ENCODE results near the gene GOLGB1. TPM values are rescaled to one million over a fixed set of nuclear protein-coding genes. Genes with fewer than 3 reads are reported as not detected.

GOLGB1 gene
- total and polyA plus RNA-seq, 2 donors (not counting 1 experiment from before 2014, with no cell fraction given) = 24.7 to 68.7 TPM

DNA sequence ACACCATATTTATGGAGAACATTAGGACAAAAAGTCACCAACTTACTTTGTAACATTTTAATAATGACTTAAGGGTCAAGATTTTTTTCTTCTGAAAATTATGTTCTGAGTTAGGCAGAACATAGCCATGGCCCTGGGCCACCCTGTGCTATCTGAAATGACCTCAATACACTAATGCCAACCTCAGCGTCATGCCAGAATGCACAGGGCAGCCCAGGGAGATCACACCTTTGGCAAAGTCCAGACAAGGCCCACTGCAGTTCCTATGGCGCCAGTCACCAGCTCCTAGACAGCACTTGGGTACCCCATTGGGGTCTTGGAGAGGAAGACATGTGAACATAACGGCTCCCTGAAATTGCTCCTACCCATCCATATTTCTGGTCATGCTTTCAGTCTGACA lies 121.9 kb downstream of the GOLGB1 start:
- no peak overlapping the region for H3K4me2 ChIP-seq (ENCODE audit: extremely low read depth, insufficient read depth, low read length)
- no peaks in the 10 kb centered on the region for H3K4me1 ChIP-seq (ENCODE audit: control insufficient read depth, extremely low read depth, insufficient read depth, low read length)
- H3K9me3 ChIP-seq (ENCODE audit: control insufficient read depth, insufficient read depth, low read depth, low read length) = no peaks in the 10 kb centered on the region
- TF ChIP-seq, protein P1, sequence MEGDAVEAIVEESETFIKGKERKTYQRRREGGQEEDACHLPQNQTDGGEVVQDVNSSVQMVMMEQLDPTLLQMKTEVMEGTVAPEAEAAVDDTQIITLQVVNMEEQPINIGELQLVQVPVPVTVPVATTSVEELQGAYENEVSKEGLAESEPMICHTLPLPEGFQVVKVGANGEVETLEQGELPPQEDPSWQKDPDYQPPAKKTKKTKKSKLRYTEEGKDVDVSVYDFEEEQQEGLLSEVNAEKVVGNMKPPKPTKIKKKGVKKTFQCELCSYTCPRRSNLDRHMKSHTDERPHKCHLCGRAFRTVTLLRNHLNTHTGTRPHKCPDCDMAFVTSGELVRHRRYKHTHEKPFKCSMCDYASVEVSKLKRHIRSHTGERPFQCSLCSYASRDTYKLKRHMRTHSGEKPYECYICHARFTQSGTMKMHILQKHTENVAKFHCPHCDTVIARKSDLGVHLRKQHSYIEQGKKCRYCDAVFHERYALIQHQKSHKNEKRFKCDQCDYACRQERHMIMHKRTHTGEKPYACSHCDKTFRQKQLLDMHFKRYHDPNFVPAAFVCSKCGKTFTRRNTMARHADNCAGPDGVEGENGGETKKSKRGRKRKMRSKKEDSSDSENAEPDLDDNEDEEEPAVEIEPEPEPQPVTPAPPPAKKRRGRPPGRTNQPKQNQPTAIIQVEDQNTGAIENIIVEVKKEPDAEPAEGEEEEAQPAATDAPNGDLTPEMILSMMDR (conservative IDR thresholded peaks at IDR 0.05 in 1 of 2, IDR thresholded peaks at IDR 0.05 in 1 of 2; ENCODE audit: low read depth in 1 of 2, low read length in 2 of 2) = no peak
- no peak for TF ChIP-seq EZH2 (IDR thresholded peaks at IDR 0.05; ENCODE audit: low read length, missing control alignments)
- H3K27me3 ChIP-seq (ENCODE audit: control insufficient read depth, insufficient read depth, low read length) = no peaks in the 10 kb centered on the region
- no peak overlapping the region for H3K9ac ChIP-seq (ENCODE audit: insufficient read depth, low read length)
- H3K36me3 ChIP-seq (ENCODE audit: control insufficient read depth, insufficient read depth, low read length) = no peaks in the 10 kb centered on the region
- DNase-seq (ENCODE audit: low read depth in 2 of 2) = no peak
- no peaks in the 10 kb centered on the region for H4K20me1 ChIP-seq (ENCODE audit: control insufficient read depth, extremely low read depth, insufficient read depth, low read length)
- H3K27ac ChIP-seq (ENCODE audit: insufficient read depth, low read length) = no peak overlapping the region
- no peak overlapping the region for H2AFZ ChIP-seq (ENCODE audit: low read length)
- no peak overlapping the region for H3K4me3 ChIP-seq (replicated peaks in 1 of 4; ENCODE audit: control extremely low read depth in 1 of 4, insufficient read depth in 1 of 4, low read depth in 3 of 4, low read length in 4 of 4)
- H3K79me2 ChIP-seq (ENCODE audit: control insufficient read depth, insufficient read depth, low read length) = no peaks in the 10 kb centered on the region

DNA sequence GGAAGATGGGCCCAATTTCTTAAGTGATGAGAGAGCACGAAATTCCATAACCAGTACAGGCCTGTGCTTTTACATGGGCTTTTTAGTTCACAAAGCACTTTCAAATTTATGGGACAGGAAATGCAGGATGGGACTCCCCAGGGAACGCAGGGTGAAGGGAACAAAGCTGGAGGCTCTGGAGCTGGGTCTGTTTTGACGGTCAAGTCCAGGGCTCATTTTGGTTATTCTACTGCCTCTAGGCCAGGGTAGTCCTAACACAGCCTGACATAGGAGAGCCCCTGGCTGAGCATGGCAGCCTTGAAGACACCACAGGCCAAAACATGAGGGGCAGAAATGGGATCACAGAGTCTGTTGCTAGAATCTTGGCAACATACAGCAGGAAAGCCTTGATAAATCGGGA lies 122.3 kb downstream of the GOLGB1 start:
- H3K79me2 ChIP-seq (ENCODE audit: control insufficient read depth, insufficient read depth, low read length) = no peaks in the 10 kb centered on the region
- no peak for TF ChIP-seq EZH2 (IDR thresholded peaks at IDR 0.05; ENCODE audit: low read length, missing control alignments)
- TF ChIP-seq, protein P1 (conservative IDR thresholded peaks at IDR 0.05 in 1 of 2, IDR thresholded peaks at IDR 0.05 in 1 of 2; ENCODE audit: low read depth in 1 of 2, low read length in 2 of 2) = no peak
- no peak overlapping the region for H3K27ac ChIP-seq (ENCODE audit: insufficient read depth, low read length)
- no peak for DNase-seq (ENCODE audit: low read depth in 2 of 2)
- no peak overlapping the region for H3K4me2 ChIP-seq (ENCODE audit: extremely low read depth, insufficient read depth, low read length)
- H3K36me3 ChIP-seq (ENCODE audit: control insufficient read depth, insufficient read depth, low read length) = no peaks in the 10 kb centered on the region
- no peak overlapping the region for H3K9ac ChIP-seq (ENCODE audit: insufficient read depth, low read length)
- no peaks in the 10 kb centered on the region for H4K20me1 ChIP-seq (ENCODE audit: control insufficient read depth, extremely low read depth, insufficient read depth, low read length)
- no peaks in the 10 kb centered on the region for H3K9me3 ChIP-seq (ENCODE audit: control insufficient read depth, insufficient read depth, low read depth, low read length)
- H2AFZ ChIP-seq (ENCODE audit: low read length) = no peak overlapping the region
- H3K27me3 ChIP-seq (ENCODE audit: control insufficient read depth, insufficient read depth, low read length) = no peaks in the 10 kb centered on the region
- H3K4me3 ChIP-seq (replicated peaks in 1 of 4; ENCODE audit: control extremely low read depth in 1 of 4, insufficient read depth in 1 of 4, low read depth in 3 of 4, low read length in 4 of 4) = no peak overlapping the region
- H3K4me1 ChIP-seq (ENCODE audit: control insufficient read depth, extremely low read depth, insufficient read depth, low read length) = no peaks in the 10 kb centered on the region

DNA sequence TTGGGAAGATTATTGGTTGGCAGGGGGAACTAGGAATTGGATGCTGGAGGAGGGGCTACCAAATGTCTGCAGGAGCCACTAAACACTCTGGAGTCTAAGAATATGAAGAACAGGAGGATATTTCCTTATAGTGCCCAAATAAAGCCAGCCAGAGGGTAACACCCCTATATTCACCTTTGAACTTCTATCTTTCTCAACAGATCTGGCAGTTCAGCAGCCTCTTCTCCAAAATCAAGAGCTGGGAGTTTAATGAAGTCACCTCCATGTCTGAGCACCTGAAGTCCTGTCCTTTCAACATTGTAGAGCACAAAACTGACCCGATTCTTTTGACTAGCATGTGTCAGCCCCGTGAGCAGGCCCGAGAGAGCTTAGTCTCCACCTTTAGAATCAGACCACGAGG lies 123.0 kb downstream of the GOLGB1 start:
- DNase-seq (ENCODE audit: low read depth in 2 of 2) = no peak
- Histone ChIP-seq H3K4me2 (ENCODE audit: extremely low read depth, insufficient read depth, low read length) (no peak overlapping the region), H3K27me3 (ENCODE audit: control insufficient read depth, insufficient read depth, low read length) (no peaks in the 10 kb centered on the region), H3K27ac (ENCODE audit: insufficient read depth, low read length) (no peak overlapping the region), H4K20me1 (ENCODE audit: control insufficient read depth, extremely low read depth, insufficient read depth, low read length) (no peaks in the 10 kb centered on the region), H2AFZ (ENCODE audit: low read length) (no peak overlapping the region), H3K9me3 (ENCODE audit: control insufficient read depth, insufficient read depth, low read depth, low read length) (no peaks in the 10 kb centered on the region), H3K36me3 (ENCODE audit: control insufficient read depth, insufficient read depth, low read length) (no peaks in the 10 kb centered on the region), H3K79me2 (ENCODE audit: control insufficient read depth, insufficient read depth, low read length) (no peaks in the 10 kb centered on the region), H3K9ac (ENCODE audit: insufficient read depth, low read length) (no peak overlapping the region), H3K4me1 (ENCODE audit: control insufficient read depth, extremely low read depth, insufficient read depth, low read length) (no peaks in the 10 kb centered on the region), H3K4me3 (replicated peaks in 1 of 4; ENCODE audit: control extremely low read depth in 1 of 4, insufficient read depth in 1 of 4, low read depth in 3 of 4, low read length in 4 of 4) (no peak overlapping the region)
- TF ChIP-seq EZH2 (IDR thresholded peaks at IDR 0.05; ENCODE audit: low read length, missing control alignments) = no peak
- TF ChIP-seq, protein P1 (conservative IDR thresholded peaks at IDR 0.05 in 1 of 2, IDR thresholded peaks at IDR 0.05 in 1 of 2; ENCODE audit: low read depth in 1 of 2, low read length in 2 of 2) = no peak
